Islet of Langerhans (tissue), 1 donor: ENCODE measurements around the gene TACC3.

Experiments
- FAIRE-seq: peaks from one replicate; lab custom pipeline; 2011; peaks lifted over from hg19 to GRCh38; lab: Jason Lieb, UNC

Gene TACC3

DNA sequence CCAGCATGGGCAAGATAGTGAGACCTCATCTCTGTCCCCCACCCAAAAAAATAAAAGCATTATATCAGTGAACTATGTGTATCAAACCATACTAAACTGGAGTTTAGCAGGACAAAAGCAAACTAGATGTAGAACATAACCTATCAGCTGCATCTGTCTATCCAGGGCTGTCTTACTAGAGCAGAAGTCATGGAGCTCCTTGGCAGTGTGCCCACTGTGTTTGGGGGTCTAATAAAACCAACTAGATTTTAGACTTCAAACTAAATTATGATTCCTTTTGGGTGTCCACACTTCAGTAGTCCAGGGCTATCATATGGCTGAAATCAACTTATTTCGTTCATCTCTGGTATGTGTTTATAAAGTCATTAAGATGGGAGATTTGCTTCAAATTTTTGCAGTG, 17.5 kb upstream of the TACC3 start:
- FAIRE-seq, result no peak

DNA sequence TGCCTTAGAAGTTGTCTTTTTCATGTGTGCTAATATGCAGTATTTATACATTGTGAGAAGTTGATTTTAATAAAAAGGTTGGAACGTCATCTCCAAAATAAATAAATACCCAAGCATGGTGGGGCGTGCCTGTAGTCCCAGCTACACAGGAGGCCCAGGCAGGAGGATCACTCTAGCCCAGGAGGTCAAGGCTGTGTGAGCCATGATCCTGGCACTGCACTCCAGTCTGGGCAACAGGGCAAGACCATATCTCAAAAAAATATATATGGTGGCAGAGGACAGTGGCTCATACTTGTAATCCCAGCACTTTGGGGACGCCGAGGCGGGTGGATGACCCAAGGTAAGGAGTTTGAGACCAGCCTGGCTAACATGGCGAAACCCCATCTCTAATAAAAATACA, 15.6 kb upstream of the TACC3 start:
- FAIRE-seq, result no peak

DNA sequence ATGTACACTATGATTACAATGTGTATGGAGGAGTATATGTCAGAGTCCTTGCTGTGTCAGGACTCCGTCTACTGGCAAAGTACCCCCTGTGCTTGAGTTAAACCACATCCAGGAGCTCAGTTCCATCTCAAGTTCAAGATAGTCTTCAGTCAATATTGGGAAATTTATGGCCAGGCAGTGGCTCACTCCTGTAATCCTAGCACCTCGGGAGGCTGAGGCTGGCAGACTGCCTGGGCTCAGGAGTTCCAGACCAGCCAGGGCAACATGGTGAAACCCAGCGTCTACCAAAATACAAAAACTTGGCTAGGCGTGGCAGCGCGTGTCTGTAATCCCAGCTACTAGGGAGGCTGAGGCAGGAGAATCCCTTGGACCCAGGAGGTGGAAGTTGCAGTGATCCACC, 15.0 kb upstream of the TACC3 start:
- no peak for FAIRE-seq

DNA sequence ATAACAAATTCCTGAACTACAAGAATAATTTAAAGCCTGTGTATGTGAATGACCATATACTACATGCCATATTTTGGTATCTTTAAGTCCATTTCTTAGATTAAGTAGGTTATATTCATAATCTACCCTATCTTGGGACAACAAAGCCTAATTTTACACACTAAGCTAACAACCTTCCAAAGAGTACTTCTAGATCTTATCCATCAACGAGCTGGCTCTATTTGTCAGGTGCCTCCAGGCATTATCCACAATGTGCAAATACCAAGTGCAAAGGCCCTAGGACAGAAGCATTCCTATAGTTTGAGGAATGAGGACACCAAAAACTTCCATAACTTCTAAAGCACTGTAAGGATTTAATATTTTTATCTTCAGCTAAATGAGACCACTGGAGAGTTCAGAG, 12.7 kb upstream of the TACC3 start:
- no peak for FAIRE-seq

DNA sequence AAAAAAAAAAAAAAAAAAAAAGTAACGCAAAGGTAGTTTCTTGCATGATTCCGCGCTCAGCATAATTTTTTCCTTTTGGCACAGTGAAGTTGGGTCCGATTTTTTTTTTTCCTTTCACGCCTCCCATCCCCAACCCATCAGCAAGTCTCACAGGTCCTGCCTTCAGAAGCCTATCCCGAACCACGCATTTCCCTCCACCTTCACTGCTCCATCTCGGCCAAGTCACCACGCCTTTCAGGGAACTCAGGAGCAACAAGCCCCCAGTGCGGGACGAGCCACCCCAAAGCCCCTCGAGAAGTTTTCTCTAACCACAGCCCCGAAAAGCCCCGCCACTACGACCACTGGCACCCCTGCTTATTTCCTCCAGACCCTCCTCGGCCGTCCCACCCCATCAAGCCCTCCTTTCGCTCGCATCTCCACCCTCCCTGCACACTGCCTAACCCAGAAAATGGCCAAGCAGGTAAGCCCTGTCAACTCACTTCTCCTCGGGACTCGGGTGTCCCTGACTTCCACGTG, 10.2 kb upstream of the TACC3 start:
- FAIRE-seq, result no peak

DNA sequence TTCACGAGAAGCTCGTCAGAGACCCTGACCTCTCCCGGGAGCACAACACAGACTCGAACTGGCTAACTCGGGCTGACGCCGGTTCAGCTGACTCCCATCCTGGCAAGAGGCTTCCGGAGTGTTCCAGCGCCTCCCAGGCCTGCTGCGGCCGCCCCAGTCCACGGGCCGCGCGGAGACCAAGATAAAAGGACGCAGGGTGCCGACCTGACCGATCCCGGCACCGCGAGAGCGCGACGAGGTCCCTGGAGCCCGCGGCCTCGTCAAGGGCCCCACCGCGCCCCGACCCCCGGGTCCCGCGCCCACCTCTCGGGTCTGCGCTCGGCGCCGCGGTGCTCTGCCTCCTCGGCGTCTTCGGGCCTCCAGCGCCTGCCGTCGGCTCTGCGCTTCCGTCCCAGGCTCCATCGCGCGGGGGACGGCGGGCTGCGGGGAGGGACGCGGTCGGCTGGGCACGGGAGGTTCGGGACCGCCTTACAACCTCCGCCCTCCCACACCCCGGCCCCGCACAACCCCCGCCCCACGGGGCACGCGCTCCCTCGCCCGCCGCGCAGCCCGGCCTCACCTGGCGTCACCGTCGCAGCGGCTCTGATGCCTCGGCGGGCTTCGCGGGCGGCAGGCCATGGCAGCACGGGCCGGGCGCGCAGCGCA, 9.6 kb upstream of the TACC3 start:
- FAIRE-seq, result no peak

DNA sequence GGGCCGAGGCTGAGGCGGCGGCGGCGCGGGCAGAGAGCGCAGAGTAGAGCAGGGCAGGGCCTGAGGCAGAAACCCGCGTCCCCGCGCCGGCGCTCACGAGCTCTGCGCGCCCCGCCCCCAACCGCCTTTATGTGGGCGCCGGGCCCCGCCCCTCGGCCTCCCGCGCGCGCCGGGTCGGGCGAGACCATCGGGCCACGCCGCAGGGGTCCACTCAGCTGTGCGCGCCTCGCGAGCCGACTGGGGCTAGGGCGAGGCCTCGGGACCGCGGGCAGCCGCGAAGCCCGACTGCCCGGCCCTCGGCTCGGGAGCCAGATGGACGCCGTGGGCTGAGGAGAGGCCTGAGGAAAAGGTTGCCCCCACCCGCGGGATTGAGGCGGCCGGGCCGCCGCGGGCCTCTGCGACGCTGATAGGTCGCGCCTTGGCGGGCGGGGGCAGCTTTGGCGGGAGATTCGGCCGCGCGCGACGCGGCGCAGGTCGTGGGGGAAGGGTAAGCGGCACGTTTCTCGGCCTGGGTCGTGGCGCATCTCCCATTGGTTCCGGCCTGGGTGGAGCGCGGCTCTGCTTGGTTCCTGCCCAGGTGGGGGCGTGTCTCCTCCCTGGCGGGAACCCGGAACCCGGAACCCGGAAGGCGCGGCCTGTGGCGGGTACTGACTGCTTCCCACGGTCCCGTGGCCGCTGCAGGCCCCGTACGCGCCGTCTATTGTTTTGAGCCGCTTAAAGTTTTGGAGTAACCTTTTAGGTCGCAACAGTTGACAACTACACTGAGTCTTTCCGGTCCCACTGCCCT, 8.9 kb upstream of the TACC3 start, which contains the start of gene SLBP:
Gene SLBP, minus strand, starts transcription at position 104 of the 787 bp plus-strand sequence. CDS start 131 bp downstream, outside the sequence.
- FAIRE-seq, result no peak

DNA sequence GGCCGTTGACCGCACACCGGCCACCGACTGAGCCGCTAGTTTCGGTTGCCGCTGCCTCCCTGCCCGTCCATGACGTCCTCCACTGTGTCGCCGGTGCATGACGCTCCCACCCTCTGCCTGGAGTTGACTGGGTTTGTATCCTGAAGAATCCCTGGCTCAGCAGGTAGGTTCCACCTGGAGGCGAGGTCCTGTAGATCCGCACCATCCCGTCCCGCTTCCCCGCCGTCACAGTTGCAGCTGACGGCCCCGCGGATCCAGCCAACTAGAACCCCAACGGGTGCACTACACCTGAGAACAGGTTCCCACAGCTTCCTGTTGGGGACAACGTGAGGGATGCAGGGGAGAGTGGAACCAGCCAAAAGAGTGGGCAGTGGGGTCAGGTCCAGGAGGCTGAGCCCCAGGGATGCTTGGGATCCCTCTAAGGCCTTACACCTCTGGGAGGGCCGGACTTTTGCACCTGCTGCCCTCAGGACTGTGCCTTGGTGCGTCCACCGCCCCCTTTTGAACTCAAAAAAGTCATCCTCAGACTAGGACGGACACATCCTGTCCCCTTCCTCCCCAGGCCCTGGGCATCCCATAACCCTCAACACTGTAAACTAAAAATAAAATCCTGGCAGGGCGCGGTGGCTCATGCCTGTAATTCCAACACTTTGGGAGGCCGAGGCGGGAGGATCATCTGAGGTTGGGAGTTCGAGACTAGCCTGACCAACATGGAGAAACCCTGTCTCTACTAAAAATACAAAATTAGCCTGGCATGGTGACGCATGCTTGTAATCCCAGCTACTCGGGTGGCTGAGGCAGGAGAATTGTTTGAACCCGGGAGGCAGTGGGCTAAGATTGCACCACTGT, 8.1 kb upstream of the TACC3 start:
- no peak for FAIRE-seq

DNA sequence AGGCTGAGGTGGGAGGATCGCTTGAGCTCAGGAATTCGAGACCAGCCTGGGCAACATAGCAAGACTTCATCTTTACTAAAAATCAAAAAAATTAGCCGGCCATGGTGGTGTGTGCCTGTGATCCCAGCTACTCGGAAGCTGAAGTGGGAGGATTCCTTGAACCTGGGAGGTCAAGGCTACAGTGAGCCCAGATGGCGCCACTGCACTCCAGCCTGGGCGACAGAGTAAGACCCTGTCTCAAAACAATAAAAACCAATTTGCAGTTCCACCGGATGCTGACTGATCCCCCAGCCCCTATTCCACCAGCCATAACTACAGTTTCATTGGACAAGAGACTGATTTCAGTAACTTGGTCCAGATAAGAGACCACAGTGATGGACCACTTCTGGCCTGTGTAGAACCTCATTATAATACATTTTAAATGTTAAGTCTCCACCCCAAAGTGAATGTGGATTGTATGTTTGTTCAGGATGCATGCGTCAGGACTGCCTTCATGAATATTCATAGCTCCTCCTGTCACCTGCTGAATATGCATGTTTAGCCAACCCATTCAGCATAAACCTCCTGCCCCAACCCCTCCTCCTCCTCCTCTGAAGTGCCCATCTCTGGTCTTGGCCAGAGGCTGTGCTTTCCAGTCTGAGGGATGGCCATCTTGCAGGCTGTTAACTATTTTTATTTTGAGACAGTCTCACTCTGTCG, 6.9 kb upstream of the TACC3 start:
- no peak for FAIRE-seq

DNA sequence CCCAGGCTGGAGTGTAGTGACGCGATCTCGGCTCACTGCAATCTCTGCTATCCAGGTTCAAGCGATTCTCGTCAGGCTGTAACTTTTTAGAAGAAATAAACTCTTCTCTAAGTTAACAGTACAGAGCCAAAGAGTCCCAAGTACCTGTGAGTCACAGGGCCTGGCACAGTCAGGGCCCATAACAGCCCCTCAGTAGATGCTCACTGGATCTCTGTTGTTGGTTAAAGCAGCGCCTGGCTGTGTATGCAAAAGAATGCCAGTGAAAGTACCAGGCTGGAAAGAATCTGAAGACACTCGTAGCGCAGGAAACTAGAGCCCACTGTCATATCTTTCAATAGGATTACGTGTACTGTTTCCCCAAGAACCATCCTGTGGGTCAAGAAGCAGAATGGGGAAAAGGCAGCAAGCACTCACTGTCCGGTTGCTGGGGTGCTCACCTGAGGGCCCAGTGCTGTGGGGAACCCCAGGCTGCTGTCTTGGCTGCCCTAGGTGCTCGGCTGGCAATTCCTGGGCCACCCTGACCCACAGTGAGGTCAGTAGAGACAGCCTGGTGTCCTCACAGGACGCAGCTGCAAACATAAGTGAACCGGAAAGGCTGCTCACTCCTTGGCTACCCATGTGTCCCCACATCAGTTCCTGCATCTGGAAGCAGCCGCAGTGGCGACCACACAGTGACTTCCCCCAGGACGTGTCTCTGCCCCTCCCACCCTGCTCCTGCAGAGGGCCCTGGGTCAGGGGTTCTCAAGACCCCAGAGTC, 6.1 kb upstream of the TACC3 start:
- FAIRE-seq, result no peak

DNA sequence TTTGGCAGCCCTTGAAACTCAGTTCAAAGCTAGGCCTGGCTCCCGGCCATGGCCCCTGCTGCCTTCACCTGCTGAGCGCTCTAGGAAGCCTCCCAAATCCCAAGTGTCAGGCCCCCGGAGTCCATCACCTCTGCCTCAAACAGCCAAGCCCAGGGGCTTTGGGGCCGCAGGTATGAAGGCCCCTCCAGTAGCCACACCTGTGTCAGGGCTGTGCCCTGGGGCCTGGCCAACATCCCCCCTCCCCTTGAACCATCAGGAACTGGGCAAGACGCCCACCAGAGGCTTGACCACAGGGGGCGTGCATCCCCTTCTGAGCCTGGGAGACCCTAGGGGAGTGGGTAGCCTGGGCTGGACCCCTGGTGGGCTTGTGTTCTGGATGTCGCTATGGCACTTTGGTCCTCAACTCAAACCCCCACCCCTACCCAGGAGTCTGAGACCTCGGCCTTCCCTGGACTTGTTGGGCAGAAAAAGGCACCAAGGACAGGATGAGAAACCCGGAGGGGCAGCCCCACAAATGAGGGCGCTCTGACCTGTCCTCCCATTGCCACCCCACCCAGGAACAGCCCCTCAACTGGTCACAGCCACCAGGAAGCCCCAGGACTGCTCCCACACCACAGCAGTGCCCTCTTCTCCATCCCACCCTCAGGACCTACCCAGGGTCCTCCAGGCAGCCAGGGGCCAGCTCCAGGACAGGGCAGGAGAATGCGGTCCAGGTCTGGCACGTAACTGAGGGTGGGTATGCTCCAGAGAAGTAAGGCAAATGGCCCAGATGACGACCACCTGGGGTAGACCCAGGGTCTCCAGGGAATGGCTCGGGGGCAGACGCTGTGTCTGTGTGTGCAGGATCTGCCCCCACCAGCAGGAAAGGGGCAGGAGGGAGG, 5.0 kb upstream of the TACC3 start:
- FAIRE-seq, result no peak

DNA sequence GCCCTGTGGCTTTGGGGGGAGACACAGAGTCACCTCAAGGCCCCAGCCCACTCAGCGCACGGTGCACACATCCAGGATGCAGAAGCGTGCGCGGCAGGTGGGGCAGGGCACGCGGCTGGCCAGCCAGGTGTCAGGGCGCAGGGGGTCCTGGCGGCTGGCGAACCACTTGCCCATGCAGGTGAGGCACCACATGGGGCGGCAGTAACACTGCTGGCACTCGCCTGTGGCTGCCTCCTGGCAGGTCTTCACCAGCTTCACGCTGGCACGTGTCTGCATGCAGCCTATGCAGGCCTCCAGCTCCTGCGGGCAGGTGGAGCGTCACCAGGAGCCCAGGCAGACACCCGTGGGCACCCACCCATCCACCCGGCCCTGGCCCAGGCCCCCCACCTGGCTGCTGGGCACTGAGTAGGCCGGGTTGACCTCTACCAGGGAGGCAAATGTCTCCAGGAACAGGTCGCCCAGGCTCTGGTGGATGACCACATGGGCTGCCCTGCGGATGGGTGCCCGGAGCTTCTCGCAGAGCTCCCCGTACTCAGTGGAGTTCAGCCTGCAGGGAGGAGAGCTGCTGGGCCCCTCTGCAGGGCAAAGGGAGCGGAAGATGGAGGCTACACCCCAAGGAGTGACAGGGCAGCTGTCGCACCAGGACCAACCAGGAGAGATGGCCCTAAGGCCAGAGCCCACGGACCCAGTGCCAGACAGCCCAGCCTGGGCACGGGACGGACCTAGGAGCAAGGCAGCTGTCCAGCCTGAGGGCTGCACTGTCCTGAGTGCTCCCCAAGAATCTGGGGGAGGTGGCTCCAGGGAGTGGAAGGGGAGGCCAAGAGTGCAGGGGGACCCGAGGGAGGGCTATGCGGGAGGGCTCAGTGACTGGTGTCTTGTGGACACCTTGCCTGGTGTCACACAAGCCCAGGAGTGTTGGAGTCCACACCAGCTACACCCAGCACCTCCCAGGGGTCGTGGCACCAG, 3.9 kb upstream of the TACC3 start:
- FAIRE-seq, result no peak

DNA sequence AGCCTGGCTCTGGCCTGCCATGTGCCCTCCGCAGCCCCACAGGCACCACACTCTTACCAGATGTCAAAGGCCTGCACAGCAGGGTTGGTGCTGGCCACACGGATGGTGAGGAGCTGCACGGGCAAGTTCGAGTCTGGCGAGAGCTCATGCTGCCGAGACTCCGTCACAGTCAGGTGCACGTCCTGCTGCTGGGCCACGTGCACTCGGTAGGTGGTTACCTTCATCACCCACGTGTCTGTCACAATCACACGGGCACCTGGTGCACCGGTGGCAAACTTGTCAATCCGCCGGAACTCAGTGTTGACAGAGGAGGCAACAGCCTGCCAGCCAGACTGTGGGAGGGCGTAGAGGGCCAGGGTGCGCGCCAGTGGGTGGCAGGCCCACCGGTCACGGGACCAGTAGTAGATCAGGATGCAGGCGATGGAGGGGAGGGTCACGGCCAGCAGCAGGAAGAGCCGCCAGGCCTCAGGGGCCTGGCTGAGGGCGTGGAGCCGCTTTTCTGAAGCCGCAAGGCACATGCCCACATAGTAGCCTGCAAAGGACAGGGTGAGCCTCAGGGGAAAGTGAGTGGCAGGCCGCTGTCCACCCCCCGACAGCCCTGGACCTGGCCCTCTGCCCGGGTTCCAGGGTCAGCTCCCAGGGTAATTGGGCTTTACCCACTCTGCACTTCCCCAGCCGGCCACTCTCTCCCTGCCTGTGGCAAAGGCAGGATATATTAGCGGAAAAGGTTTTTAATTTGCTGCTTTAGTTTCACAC, 3.0 kb upstream of the TACC3 start:
- no peak for FAIRE-seq

DNA sequence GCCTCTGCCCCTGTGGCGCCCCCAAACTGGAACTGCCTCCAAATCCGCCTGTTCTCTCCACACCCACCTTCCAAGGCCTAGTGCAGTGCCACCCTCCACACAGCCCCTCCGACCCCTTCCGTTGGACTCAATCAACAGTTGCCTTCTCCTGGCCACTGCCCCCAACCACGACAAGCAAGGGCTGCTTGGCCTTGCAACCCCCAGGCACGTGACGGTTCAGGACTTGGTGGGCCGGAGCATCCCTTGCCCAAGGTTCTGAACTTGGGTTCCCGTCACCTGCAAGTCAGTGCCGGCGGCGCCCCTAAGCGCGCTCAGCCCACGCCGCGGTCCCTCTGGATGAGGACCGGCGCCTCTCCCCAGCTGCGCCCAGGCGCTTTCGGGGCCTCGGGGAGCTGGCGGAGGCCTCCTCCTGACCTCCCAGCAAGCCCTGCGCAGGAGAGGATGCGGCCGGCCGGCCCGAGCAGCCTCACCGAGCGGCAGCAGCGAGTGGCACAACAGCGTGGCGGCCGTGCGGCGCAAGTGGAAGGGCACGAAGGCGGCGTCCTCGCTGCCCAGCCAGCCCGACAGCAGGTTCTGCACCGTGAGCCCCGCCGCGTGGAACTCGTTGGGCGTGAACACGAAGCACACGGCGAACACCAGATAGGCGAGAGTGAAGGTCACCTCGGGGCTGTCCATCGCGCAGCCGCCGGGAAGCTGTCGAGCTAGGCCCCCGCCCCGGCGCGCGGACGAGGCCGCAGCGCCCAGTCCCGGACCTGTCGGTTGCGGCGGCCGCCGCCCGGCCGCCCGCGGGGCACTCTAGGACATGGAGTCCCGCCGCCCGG, 948 bp upstream of the TACC3 start:
- no peak for FAIRE-seq

DNA sequence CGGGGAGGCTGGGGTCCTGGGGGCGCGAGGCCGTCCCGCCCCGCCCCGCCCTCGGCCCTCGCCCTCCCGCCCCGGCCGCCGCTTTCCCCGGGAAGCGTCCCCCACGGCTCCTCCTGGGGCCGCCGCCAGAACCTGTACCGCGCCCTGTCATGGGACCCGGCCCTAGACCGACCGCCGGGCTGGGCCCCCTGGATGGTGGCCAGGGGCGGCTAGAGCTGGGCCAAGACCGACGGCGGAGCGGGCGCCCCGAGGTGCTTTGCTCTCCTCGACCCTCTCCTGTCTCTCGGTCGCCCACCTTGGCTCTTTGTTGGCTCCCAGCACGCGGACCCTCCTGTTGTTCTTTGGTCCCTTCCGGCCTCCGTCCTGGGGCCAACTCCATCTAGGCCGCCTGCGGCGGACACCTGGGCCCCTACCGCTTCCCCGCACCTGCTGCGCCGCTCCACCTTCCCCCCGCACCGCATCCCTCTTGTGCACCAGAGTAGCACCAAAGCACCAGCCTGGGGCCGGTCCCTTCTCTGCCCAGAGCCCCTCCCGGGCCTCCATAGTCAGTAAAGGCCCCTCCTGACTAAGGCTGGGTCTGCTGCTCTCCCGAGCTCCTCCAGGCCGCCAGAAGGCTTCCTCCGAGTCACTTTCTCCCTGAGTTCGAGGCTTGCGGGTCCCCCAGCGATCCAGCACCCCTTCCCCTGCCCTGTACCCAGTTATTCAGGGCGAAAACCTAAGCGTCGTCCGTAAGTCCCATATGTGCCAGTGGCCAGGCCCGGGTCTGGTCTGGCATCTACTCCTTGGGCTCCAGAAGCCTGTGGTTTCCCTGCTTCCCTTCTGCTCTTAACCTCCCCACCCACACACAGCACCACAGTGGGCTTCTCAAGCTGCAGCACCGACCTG, 587 bp downstream of the TACC3 start:
- no peak for FAIRE-seq

DNA sequence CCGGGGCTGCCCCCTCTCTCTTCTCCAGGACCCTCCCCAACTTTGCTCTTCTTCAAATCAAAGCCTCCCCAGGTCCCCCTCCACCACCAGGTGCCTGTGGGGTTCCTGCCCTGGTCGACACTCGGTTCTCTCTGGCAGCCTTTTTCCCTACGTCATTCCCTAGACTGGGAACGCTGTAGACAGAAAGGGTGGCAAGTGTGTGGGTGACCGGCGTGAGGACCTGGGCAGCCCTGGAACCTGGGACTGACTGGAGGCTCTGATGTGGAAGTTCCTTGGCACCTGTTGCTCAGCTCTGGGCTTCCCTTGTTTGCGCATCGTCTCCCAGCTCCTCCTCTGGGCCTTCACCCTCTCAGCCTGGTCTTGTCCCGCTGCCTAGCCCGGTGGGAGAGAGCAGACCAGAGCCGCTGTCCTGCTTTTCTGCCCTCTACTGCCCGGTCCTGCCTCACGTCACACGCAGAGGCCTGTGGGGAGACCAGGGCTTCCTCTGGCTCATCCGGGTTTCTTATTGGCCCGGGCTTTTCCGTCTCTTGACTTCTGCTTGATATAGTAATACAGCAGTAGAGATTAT, 1.3 kb downstream of the TACC3 start:
- no peak for FAIRE-seq
